GM21381 (cell line): ENCODE measurements around the gene SIRPA.

Experiments used
- ATAC-seq: cut with Tn5 transposase; IDR thresholded peaks from one replicate; pipeline ENCODE4 v1.9.1; 2021; ENCODE audit warnings: mild to moderate bottlenecking, moderate library complexity; ENCODE audit not compliant: unreplicated experiment

Gene SIRPA

DNA sequence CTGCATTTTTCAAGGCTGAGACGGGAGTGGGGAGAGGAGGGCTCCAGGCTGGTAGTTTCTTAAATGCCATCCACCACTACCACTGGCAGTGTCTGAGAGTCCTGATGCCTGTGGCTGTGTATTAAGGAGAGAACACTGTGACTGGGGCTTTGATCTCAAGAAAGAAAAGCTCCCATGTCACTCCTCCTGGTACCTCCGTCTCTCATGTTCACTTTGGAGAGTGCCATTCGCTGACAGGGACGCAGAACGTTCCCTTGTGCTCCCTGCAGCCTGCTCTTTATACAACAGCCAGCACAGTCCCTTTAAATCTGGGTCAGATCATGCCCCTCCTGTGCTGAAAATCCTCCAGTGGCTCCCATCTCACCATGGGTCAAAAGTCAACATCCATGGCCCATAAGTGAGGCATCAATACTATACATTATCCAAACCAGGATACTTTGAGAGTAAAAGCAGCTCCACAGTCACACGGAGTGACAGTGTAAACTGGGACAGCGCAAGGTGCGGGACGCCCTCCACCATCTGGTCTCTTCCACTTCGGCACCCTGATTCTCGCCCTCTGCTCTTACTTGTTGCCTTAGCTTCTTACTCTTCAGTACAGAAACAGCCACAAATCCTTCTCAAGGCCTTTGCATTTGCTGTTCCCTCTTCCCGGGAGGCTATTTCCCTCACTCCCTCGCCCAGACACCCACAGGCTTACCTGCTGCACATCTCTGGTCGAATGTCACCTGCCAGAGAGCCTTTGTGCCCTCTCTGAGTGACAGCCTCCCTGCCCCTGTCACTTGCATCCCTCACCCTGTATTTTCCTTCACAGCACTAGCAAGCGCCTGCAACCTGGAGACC lies 78.6 kb downstream of the SIRPA start:
- ATAC-seq: no peak

DNA sequence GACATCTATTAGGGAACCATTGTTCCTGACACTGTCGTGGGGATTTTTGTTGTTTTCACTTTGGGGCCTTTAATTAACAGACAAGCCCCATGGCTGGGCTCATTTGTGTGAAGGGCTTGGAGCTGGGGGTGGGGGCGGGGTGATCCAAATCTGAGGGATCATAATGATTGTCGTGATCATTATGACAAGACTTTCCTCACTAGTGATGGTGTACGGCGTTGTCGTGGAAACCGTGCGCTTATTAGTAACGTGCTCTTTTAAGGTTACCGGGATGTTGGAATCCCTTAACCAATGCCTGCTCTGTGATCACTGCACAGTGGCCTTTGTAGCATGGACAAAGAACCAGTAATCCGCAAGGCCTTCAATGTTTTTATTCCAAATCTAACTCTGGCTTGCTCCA lies 80.1 kb downstream of the SIRPA start:
- no peak for ATAC-seq

DNA sequence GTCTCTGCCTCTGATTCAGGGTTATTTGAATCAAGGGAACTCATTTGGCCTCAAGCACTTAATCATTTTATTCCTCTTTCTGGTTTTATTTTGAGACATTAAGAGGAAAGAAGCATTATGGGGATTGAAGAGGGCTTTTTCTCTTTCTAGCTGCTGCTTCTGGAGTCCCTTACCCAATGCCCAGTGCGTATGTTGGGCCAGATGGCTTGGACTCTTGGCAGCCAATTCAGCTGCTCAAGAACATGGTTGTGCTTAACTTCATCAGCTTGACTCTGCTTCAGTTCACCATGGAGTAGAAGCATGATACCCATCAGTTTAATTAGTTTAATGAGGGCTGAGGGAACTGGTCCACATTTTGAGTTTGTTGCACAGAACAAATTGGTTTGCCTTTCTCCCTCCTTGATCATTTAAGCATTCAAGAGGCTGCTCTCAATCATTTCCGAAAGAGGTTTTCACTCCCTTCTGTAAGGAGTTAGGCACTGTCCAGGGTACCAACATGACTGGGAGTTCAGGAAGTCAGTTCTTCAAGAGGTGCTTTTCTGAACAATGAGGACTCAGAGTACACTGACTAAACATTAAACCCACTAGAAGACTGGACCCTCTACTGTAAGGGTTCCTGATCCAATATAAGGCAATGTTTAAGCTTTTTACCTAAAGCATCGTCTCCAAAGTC lies 84.0 kb downstream of the SIRPA start:
- ATAC-seq: no peak

DNA sequence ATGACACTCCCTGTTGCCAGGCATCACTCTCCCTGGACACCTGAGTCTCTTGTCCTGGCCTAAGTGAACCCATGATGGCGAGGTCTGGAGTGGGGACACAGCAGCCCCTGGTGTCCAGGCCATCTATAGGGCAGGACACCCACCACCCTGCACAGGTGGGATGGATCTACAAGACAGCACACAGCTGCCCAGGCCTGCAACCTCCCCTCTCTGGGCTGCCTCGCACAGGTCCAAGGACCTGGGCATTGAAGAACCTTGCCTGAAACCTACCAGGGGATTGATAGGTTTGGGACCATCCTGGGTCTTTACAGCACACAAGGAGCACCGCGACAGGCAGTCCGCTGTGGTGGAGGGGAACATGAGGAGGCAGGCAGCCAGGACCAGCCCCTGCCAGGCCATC lies 87.5 kb downstream of the SIRPA start:
- ATAC-seq: no peak

DNA sequence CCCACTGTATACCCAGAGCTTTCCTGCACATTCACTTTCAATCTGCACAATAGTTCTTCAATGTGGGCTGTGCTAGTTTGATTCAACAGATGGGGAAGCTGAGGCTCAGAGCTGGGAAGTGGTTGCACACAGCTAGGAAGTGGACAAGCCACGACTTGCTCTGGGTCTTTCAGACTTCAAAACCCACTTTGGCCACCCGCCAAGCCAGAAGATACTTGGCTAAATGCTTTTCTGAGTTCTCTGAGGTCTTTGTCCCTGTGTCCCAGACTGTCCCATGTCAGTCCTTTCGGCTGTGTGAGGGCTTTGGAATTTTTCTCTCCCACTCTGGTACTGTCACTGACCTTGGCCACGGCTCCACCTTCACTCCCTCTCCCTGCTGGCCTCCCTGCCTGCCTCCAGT lies 88.1 kb downstream of the SIRPA start:
- no peak for ATAC-seq

DNA sequence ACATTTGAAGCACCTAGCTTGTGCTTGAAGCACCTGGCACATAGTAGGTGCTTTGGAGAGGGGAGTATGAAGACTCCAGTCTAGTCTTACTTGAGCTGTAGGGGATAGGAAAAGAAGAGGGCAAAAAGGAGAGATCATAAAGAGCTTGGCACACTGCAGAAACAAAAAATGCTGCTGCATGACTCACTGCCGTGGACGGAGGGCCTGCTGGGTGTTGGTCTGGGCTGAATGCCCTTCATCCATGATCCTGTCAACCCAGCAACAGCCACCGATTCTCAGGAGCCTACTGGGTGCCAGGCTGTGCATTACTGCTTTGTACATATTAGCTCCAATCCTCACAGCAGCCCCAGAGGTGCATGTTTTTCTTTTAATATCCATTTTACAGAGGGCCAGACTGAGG lies 92.6 kb downstream of the SIRPA start:
- no peak for ATAC-seq
